ENCODE measurements around the gene HPGD.

Gene HPGD

DNA sequence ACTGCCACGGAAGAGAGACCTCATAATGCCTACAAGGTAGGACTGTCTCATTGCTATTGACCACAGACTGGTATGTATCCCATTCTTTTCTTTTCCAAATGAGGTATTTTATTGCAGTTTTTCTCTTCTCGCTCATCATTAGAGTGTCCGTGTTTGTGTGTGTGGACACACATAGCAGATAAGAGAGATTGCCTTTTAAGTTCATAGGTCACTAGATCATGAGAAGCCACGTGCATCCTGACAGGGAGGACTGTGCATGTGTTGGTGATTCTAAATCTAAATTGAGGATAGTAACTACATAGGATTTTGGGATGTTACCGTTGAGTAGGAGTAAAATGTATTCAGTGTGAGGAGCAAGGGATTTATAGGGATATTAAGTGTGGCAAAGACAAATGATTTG lies 37.3 kb downstream of the HPGD start:
- TF ChIP-seq, protein P1, sequence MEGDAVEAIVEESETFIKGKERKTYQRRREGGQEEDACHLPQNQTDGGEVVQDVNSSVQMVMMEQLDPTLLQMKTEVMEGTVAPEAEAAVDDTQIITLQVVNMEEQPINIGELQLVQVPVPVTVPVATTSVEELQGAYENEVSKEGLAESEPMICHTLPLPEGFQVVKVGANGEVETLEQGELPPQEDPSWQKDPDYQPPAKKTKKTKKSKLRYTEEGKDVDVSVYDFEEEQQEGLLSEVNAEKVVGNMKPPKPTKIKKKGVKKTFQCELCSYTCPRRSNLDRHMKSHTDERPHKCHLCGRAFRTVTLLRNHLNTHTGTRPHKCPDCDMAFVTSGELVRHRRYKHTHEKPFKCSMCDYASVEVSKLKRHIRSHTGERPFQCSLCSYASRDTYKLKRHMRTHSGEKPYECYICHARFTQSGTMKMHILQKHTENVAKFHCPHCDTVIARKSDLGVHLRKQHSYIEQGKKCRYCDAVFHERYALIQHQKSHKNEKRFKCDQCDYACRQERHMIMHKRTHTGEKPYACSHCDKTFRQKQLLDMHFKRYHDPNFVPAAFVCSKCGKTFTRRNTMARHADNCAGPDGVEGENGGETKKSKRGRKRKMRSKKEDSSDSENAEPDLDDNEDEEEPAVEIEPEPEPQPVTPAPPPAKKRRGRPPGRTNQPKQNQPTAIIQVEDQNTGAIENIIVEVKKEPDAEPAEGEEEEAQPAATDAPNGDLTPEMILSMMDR (IDR thresholded peaks at IDR 0.05; ENCODE audit: low read length, missing control alignments): no peak
- no peak overlapping the region for H3K4me3 ChIP-seq (replicated peaks; ENCODE audit: low read depth, low read length)
- no peak for DNase-seq (ENCODE audit: low read depth)

DNA sequence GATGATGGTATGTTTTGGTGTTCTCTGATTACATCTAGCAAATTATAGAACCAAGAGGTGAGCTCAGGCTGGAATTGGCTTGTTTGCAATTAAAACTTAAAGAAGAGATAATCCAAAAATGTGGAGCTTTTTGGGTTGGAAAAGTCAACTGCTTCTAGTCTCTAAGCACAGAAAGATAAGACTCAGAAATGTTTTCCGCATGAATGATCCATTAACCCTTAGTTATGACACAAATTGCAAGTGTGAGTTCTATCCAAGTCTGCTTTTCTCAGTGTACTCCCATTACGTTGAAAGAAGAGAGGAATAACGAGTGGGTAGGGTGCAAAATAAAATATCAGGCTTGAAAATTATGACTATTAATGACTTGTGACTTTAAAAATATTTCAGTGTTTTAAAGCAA lies 38.5 kb downstream of the HPGD start:
- TF ChIP-seq, protein P1 (IDR thresholded peaks at IDR 0.05; ENCODE audit: low read length, missing control alignments): no peak
- no peak for DNase-seq (ENCODE audit: low read depth)
- no peak overlapping the region for H3K4me3 ChIP-seq (replicated peaks; ENCODE audit: low read depth, low read length)

- H3K4me3 ChIP-seq (replicated peaks; ENCODE audit: low read depth, low read length): no peak overlapping the region
- DNase-seq (ENCODE audit: low read depth): no peak
These were observed 43.1 kb downstream of the HPGD start for GRCh38 chr4:174479140-174479539.

GRCh38 chr4:174475528-174475927 lies 46.8 kb downstream of the HPGD start:
- H3K4me3 ChIP-seq (replicated peaks; ENCODE audit: low read depth, low read length): no peak overlapping the region
- no peak for DNase-seq (ENCODE audit: low read depth)
- TF ChIP-seq, protein P1 (IDR thresholded peaks at IDR 0.05; ENCODE audit: low read length, missing control alignments): no peak

More at GRCh38 chr4:174479140-174479539, 43.1 kb downstream of the HPGD start:
- TF ChIP-seq, protein P1 (IDR thresholded peaks at IDR 0.05; ENCODE audit: low read length, missing control alignments): no peak

GRCh38 chr4:174474457-174475075 lies 47.7 kb downstream of the HPGD start:
- no peak overlapping the region for H3K4me3 ChIP-seq (replicated peaks; ENCODE audit: low read depth, low read length)
- TF ChIP-seq, protein P1 (IDR thresholded peaks at IDR 0.05; ENCODE audit: low read length, missing control alignments): no peak
- no peak for DNase-seq (ENCODE audit: low read depth)

DNA sequence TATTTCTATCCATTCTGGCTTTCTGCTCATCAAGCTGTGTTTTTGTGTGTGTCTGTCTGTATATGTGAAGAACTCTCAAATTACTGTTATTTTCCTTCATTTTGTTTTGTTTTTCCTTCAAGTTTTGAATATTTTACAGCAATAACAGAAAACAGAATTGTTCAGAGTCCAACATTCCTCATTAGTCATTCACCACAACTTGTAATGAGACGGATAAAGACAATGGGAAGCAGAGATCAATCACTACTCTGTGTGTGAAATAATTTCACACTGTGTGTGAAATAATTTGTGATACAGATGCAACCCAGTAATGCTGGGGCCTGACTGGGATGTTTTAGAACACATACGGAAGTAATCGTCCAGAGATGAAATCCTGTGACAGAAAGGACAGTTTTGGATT lies 55.2 kb downstream of the HPGD start:
- DNase-seq (ENCODE audit: low read depth): peak; percentile 30
- TF ChIP-seq, protein P1 (IDR thresholded peaks at IDR 0.05; ENCODE audit: low read length, missing control alignments): no peak
- H3K4me3 ChIP-seq (replicated peaks; ENCODE audit: low read depth, low read length): no peak overlapping the region

DNA sequence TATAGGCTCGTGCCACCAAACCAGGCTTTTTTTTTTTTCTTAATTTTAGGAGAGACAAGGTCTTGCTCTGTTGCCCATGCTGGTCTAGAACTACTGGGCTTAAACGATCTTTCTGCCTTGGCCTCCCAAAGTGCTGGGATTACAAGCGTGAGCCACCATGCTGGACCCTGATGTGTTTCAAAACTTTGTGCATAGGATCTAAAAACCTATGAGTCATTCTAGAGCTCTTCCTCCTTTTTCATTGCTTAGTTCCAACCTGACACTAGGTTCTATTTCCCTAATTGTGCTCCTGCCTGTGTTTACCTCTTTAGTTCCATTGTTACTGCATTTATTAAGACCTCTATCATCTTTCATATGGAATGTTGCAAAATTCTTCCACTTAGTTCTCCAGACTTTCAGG lies 57.3 kb downstream of the HPGD start:
- no peak for DNase-seq (ENCODE audit: low read depth)
- no peak overlapping the region for H3K4me3 ChIP-seq (replicated peaks; ENCODE audit: low read depth, low read length)
- TF ChIP-seq, protein P1 (IDR thresholded peaks at IDR 0.05; ENCODE audit: low read length, missing control alignments): no peak

Measured in fibroblast of pulmonary artery (primary cell).